Measurements from ENCODE around the gene PDILT. TPM values are rescaled to one million over a fixed set of nuclear protein-coding genes. Genes with fewer than 3 reads are reported as not detected.

Gene PDILT
- total and polyA plus RNA-seq, 2 of the 8 experiments (the other 6 are each of a cell fraction or from before 2014, with no cell fraction given) = not detected

GRCh38 chr16:20396846-20397467 lies 7.6 kb downstream of the PDILT start:
- no peaks in the 10 kb centered on the region for H3K79me2 ChIP-seq (ENCODE audit: control insufficient read depth in 1 of 2, insufficient read depth in 2 of 2, low read length in 2 of 2)
- no peak overlapping the region for H3K4me2 ChIP-seq (ENCODE audit: insufficient read depth in 1 of 2, low read depth in 2 of 2, low read length in 2 of 2)
- H4K91ac ChIP-seq (replicated peaks; ENCODE audit: insufficient read length, low read length) = no peak overlapping the region
- no peak overlapping the region for H2BK20ac ChIP-seq (ENCODE audit: low read length)
- H3K27ac ChIP-seq (ENCODE audit: low read depth, low read length) = no peak overlapping the region
- CTCF ChIA-PET (ENCODE audit: partially characterized antibody) = interaction anchor here (1.0 to 5.3 kb wide), 2 partner anchors 12 to 59 kb away, joined by 3 to 41 read pairs; no protein-coding TSS in a partner anchor
- H3K79me1 ChIP-seq (ENCODE audit: low read depth, low read length) = no peaks in the 10 kb centered on the region
- no peak overlapping the region for H3K14ac ChIP-seq (ENCODE audit: insufficient read length)
- H3K9ac ChIP-seq (replicated peaks in 1 of 4; ENCODE audit: extremely low read depth in 1 of 4, low read depth in 3 of 4, low read length in 3 of 4) = no peak overlapping the region
- H2BK5ac ChIP-seq (ENCODE audit: low read depth, low read length) = no peak overlapping the region
- no peaks in the 10 kb centered on the region for H4K20me1 ChIP-seq (replicated peaks in 1 of 2; ENCODE audit: control insufficient read depth in 1 of 2, insufficient read depth in 2 of 2, low read length in 2 of 2)
- POLR2A ChIA-PET (ENCODE audit: partially characterized antibody) = no interaction called here
- no peak overlapping the region for H3K56ac ChIP-seq (replicated peaks; ENCODE audit: insufficient read length, low read depth, low read length)
- H2AK5ac ChIP-seq (ENCODE audit: low read depth, low read length) = no peak overlapping the region
- H3K36me3 ChIP-seq (ENCODE audit: control insufficient read depth in 2 of 4, insufficient read depth in 4 of 4, low read length in 3 of 4) = no peaks in the 10 kb centered on the region
- 93% methylated on average over 7 of the region's 7 CpGs; no CpG with 5 or more reads in 1 of the 2 experiments for WGBS, 2 experiments (ENCODE audit: extremely low coverage in 1 of 2, insufficient coverage in 1 of 2, insufficient read length in 1 of 2, insufficient replicate concordance in 2 of 2, low coverage in 1 of 2, low lambda C conversion rate in 2 of 2, missing lambda C conversion rate in 1 of 2)
- H2AFZ ChIP-seq (ENCODE audit: low read length) = no peak overlapping the region
- no peak overlapping the region for H2BK120ac ChIP-seq (replicated peaks; ENCODE audit: low read depth, low read length)
- H2BK12ac ChIP-seq (ENCODE audit: low read depth, low read length) = no peak overlapping the region
- no peak overlapping the region for H3K4me3 ChIP-seq (ENCODE audit: extremely low read depth in 1 of 4, insufficient read depth in 2 of 4, low read depth in 3 of 4, low read length in 4 of 4)
- FAIRE-seq (no peak), DNase-seq (ENCODE audit: low read depth in 1 of 2, low spot score in 2 of 2) (no peak)
- H3K23me2 ChIP-seq (ENCODE audit: low read depth, low read length) = no peaks in the 10 kb centered on the region
- no peaks in the 10 kb centered on the region for H3K9me3 ChIP-seq (ENCODE audit: insufficient read depth in 2 of 2, low read depth in 1 of 2, low read length in 1 of 2)
- no peak overlapping the region for H3K23ac ChIP-seq (ENCODE audit: insufficient read length)
- H3K4me1 ChIP-seq (replicated peaks in 1 of 4; ENCODE audit: control insufficient read depth in 3 of 4, insufficient read depth in 4 of 4, low read length in 3 of 4) = peaks cover 0 to 1% (median 0%) of the 10 kb centered on the region in 4 experiments; a peak in 1 of 7 replicates
- no peak overlapping the region for H3K4ac ChIP-seq (replicated peaks; ENCODE audit: insufficient read length, low read depth, low read length)
- H3K18ac ChIP-seq (ENCODE audit: extremely low read depth, low read length) = no peak overlapping the region
- H4K5ac ChIP-seq (ENCODE audit: insufficient read length, low read depth, low read length) = no peak overlapping the region
- H3K27me3 ChIP-seq (replicated peaks in 1 of 4; ENCODE audit: control insufficient read depth in 3 of 4, extremely low read depth in 1 of 4, insufficient read depth in 3 of 4, low read length in 3 of 4) = no peaks in the 10 kb centered on the region
- H4K8ac ChIP-seq (ENCODE audit: extremely low read depth, insufficient read depth, low read length) = no peak overlapping the region; the same call in 1 of the 2 replicates
- TF ChIP-seq SIRT6 (IDR thresholded peaks at IDR 0.05; ENCODE audit: low read length) = no peak
- TF ChIP-seq TCF12 (IDR thresholded peaks at IDR 0.05; ENCODE audit: low read depth, low read length) = no peak
- TF ChIP-seq EGR1 (IDR thresholded peaks at IDR 0.05; ENCODE audit: borderline replicate concordance, low read depth, low read length) = no peak
- no peak for TF ChIP-seq CBX8 (IDR thresholded peaks at IDR 0.05; ENCODE audit: borderline replicate concordance, low read depth, low read length)
- TF ChIP-seq CBX5 (IDR thresholded peaks at IDR 0.05; ENCODE audit: low read depth, low read length) = no peak
- TF ChIP-seq SP2 (IDR thresholded peaks at IDR 0.05; ENCODE audit: low read length) = no peak
- TF ChIP-seq BRCA1 (IDR thresholded peaks at IDR 0.05; ENCODE audit: low read depth, low read length) = no peak
- TF ChIP-seq TAF1 (IDR thresholded peaks at IDR 0.05; ENCODE audit: low read depth, low read length) = no peak
- no peak for TF ChIP-seq ZNF274 (IDR thresholded peaks at IDR 0.05; ENCODE audit: borderline replicate concordance, extremely low read depth, low read length)
- TF ChIP-seq RFX5 (IDR thresholded peaks at IDR 0.05; ENCODE audit: borderline replicate concordance, low read depth, low read length) = no peak
- no peak for TF ChIP-seq ASH2L (IDR thresholded peaks at IDR 0.05; ENCODE audit: low read length)
- no peak for TF ChIP-seq GTF2F1 (IDR thresholded peaks at IDR 0.05; ENCODE audit: borderline replicate concordance, low read depth, low read length)
- no peak for TF ChIP-seq HDAC2 (IDR thresholded peaks at IDR 0.05; ENCODE audit: borderline replicate concordance in 1 of 2, low read depth in 2 of 2, low read length in 2 of 2)
- TF ChIP-seq CEBPB (IDR thresholded peaks at IDR 0.05; ENCODE audit: low read depth, low read length) = no peak
- TF ChIP-seq JUN (IDR thresholded peaks at IDR 0.05; ENCODE audit: low read depth, low read length) = no peak
- no peak overlapping the region for H2BK15ac ChIP-seq (ENCODE audit: low read length)

All from H1 (cell line).